Stimulated activated effector memory CD8-positive, alpha-beta T cell treated with anti-CD3 and anti-CD28 coated beads, Interleukin-12 subunit alpha, Interleukin-12 subunit beta, amount 100 ng/mL, for 72 hours (primary cell): ENCODE data around the gene TIMP4.
A peak's percentile ranks its signal among the peaks of the same experiment; 100 is the strongest.

Experiments used
- ATAC-seq: fragments of 150-1000 bp; cut with Tn5 transposase; 2 replicates; pipeline ENCODE4 v1.10.0; 2021
- DNase-seq, 2 donors: peaks; one replicate each; pipeline ENCODE4 v3.0.0; 2021 to 2022; ENCODE audit warnings: low spot score in 2 of 2
- H3K27ac Mint-ChIP-seq: one replicate; pipeline ENCODE4 v1.8.0; 2022; ENCODE audit warnings: mild to moderate bottlenecking, mixed read lengths
- H3K36me3 Mint-ChIP-seq: one replicate; pipeline ENCODE4 v1.8.0; 2022; ENCODE audit warnings: mild to moderate bottlenecking, mixed read lengths
- H3K4me1 Mint-ChIP-seq: one replicate; pipeline ENCODE4 v1.8.0; 2022; ENCODE audit warnings: mixed read lengths
- H3K4me3 Mint-ChIP-seq: one replicate; pipeline ENCODE4 v1.8.0; 2022; ENCODE audit warnings: mild to moderate bottlenecking, mixed read lengths
- H3K9me3 Mint-ChIP-seq: one replicate; pipeline ENCODE4 v1.8.0; 2022; ENCODE audit warnings: mixed read lengths

The TIMP4 gene

GRCh38 chr3:12177126-12177525, 18.4 kb upstream of the TIMP4 start:
- Mint-ChIP-seq H3K27ac (no peak overlapping the region), H3K9me3 (peaks cover 5% of the 10 kb centered on the region), H3K4me3 (no peak overlapping the region), H3K36me3 (no peaks in the 10 kb centered on the region), H3K4me1 (peaks cover 16% of the 10 kb centered on the region)
- no peak for ATAC-seq
- no peak for DNase-seq

- Mint-ChIP-seq H3K4me3 (no peak overlapping the region), H3K4me1 (peaks cover 6% of the 10 kb centered on the region), H3K27ac (no peak overlapping the region), H3K36me3 (no peaks in the 10 kb centered on the region), H3K9me3 (peaks cover 5% of the 10 kb centered on the region)
- DNase-seq (peak; percentile 17 to 65), ATAC-seq (peak; percentile 57)
Observed at GRCh38 chr3:12175844-12176453, 17.2 kb upstream of the TIMP4 start.

- Mint-ChIP-seq H3K4me1 (peaks cover 6% of the 10 kb centered on the region), H3K27ac (no peak overlapping the region)
- ATAC-seq: peak; percentile 34
Observed at GRCh38 chr3:12175137-12175593, 16.5 kb upstream of the TIMP4 start.

GRCh38 chr3:12170207-12170606, 11.5 kb upstream of the TIMP4 start:
- DNase-seq (no peak), ATAC-seq (no peak)
- no peaks in the 10 kb centered on the region for H3K4me1 Mint-ChIP-seq
- peaks cover 5% of the 10 kb centered on the region for H3K9me3 Mint-ChIP-seq
- no peak overlapping the region for H3K4me3 Mint-ChIP-seq
- H3K27ac Mint-ChIP-seq: no peak overlapping the region
- H3K36me3 Mint-ChIP-seq: no peaks in the 10 kb centered on the region

More at GRCh38 chr3:12175137-12175593, 16.5 kb upstream of the TIMP4 start:
- Mint-ChIP-seq H3K4me3 (no peak overlapping the region), H3K36me3 (no peaks in the 10 kb centered on the region), H3K9me3 (peaks cover 5% of the 10 kb centered on the region)
- DNase-seq: no peak

GRCh38 chr3:12165909-12166308, 7.2 kb upstream of the TIMP4 start:
- DNase-seq (no peak), ATAC-seq (no peak)
- Mint-ChIP-seq H3K4me3 (no peak overlapping the region), H3K36me3 (no peaks in the 10 kb centered on the region), H3K27ac (no peak overlapping the region), H3K9me3 (no peaks in the 10 kb centered on the region), H3K4me1 (no peaks in the 10 kb centered on the region)

- no peaks in the 10 kb centered on the region for H3K4me1 Mint-ChIP-seq
- H3K36me3 Mint-ChIP-seq: no peaks in the 10 kb centered on the region
- no peaks in the 10 kb centered on the region for H3K9me3 Mint-ChIP-seq
- no peak for DNase-seq
- no peak overlapping the region for H3K4me3 Mint-ChIP-seq
- ATAC-seq: no peak
- no peak overlapping the region for H3K27ac Mint-ChIP-seq
Observed at GRCh38 chr3:12159227-12159601, 502 bp upstream of the TIMP4 start.

GRCh38 chr3:12157026-12157425, 1.7 kb downstream of the TIMP4 start:
- no peak for DNase-seq
- no peak overlapping the region for H3K4me3 Mint-ChIP-seq
- ATAC-seq: no peak
- no peaks in the 10 kb centered on the region for H3K4me1 Mint-ChIP-seq
- no peak overlapping the region for H3K27ac Mint-ChIP-seq
- no peaks in the 10 kb centered on the region for H3K36me3 Mint-ChIP-seq
- H3K9me3 Mint-ChIP-seq: no peaks in the 10 kb centered on the region

GRCh38 chr3:12155828-12156227, 2.9 kb downstream of the TIMP4 start:
- Mint-ChIP-seq H3K4me3 (no peak overlapping the region), H3K9me3 (no peaks in the 10 kb centered on the region), H3K27ac (no peak overlapping the region), H3K4me1 (no peaks in the 10 kb centered on the region), H3K36me3 (no peaks in the 10 kb centered on the region)
- DNase-seq (no peak), ATAC-seq (no peak)

- ATAC-seq (no peak), DNase-seq (no peak)
- Mint-ChIP-seq H3K4me1 (no peaks in the 10 kb centered on the region), H3K36me3 (no peaks in the 10 kb centered on the region), H3K9me3 (no peaks in the 10 kb centered on the region), H3K4me3 (no peak overlapping the region), H3K27ac (no peak overlapping the region)
Observed at GRCh38 chr3:12155264-12155663, 3.4 kb downstream of the TIMP4 start.

- ATAC-seq (no peak), DNase-seq (no peak)
- Mint-ChIP-seq H3K4me1 (no peaks in the 10 kb centered on the region), H3K4me3 (no peak overlapping the region), H3K9me3 (no peaks in the 10 kb centered on the region), H3K27ac (no peak overlapping the region), H3K36me3 (no peaks in the 10 kb centered on the region)
Observed at GRCh38 chr3:12154151-12154550, 4.6 kb downstream of the TIMP4 start.

GRCh38 chr3:12150112-12150511, 8.6 kb downstream of the TIMP4 start:
- Mint-ChIP-seq H3K27ac (no peak overlapping the region), H3K36me3 (no peaks in the 10 kb centered on the region), H3K4me3 (no peak overlapping the region), H3K4me1 (no peaks in the 10 kb centered on the region), H3K9me3 (no peaks in the 10 kb centered on the region)
- DNase-seq: no peak
- ATAC-seq: no peak

- H3K9me3 Mint-ChIP-seq: no peaks in the 10 kb centered on the region
- H3K27ac Mint-ChIP-seq: no peak overlapping the region
- ATAC-seq (no peak), DNase-seq (no peak)
- H3K4me3 Mint-ChIP-seq: no peak overlapping the region
- H3K36me3 Mint-ChIP-seq: no peaks in the 10 kb centered on the region
- H3K4me1 Mint-ChIP-seq: no peaks in the 10 kb centered on the region
Observed at GRCh38 chr3:12149029-12149428, 9.7 kb downstream of the TIMP4 start.

GRCh38 chr3:12148183-12148940, 10.3 kb downstream of the TIMP4 start:
- DNase-seq: no peak
- no peak for ATAC-seq
- Mint-ChIP-seq H3K4me3 (no peak overlapping the region), H3K27ac (no peak overlapping the region), H3K9me3 (no peaks in the 10 kb centered on the region), H3K4me1 (no peaks in the 10 kb centered on the region), H3K36me3 (no peaks in the 10 kb centered on the region)

- ATAC-seq (no peak), DNase-seq (no peak)
- H3K27ac Mint-ChIP-seq: no peak overlapping the region
- no peaks in the 10 kb centered on the region for H3K36me3 Mint-ChIP-seq
- H3K4me3 Mint-ChIP-seq: no peak overlapping the region
- H3K9me3 Mint-ChIP-seq: no peaks in the 10 kb centered on the region
- H3K4me1 Mint-ChIP-seq: no peaks in the 10 kb centered on the region
Observed at GRCh38 chr3:12147049-12147780, 11.5 kb downstream of the TIMP4 start.

- Mint-ChIP-seq H3K27ac (peak overlapping the region; percentile 13), H3K36me3 (no peaks in the 10 kb centered on the region), H3K9me3 (no peaks in the 10 kb centered on the region), H3K4me3 (no peak overlapping the region), H3K4me1 (no peaks in the 10 kb centered on the region)
- ATAC-seq: no peak
- DNase-seq: no peak
Observed at GRCh38 chr3:12143949-12144504, 14.7 kb downstream of the TIMP4 start.
